SU-DHL-6 (cell line): ENCODE data around the gene HS6ST3.

Experiments
- H2AFZ ChIP-seq: fragments of 200-600 bp; sonication (generic); 2 replicates; pipeline ENCODE4 v1.6.1; 2014; ENCODE audit warnings: low read depth, mild to moderate bottlenecking, moderate library complexity, mixed read lengths, antibody characterized with exemption, low read length; ENCODE audit not compliant: severe bottlenecking
- H3F3A ChIP-seq: fragments of 200-600 bp; shearing (Covaris generic); 2 replicates; pipeline ENCODE4 v1.6.0; 2016; ENCODE audit warnings: antibody characterized with exemption, mild to moderate bottlenecking; ENCODE audit not compliant: insufficient read depth
- H3K27ac ChIP-seq: fragments of 200-600 bp; sonication (generic); 2 replicates; pipeline ENCODE4 v1.5.1; 2016; ENCODE audit warnings: low read depth, mild to moderate bottlenecking, low read length, moderate library complexity, mixed read lengths
- H3K27me3 ChIP-seq: fragments of 200-600 bp; sonication (generic), shearing (Covaris generic); 2 replicates; pipeline ENCODE4 v1.6.0; 2014; ENCODE audit warnings: mild to moderate bottlenecking, low read length
- H3K36me3 ChIP-seq: fragments of 200-600 bp; sonication (generic); 2 replicates; pipeline ENCODE4 v1.6.1; 2014; ENCODE audit warnings: mild to moderate bottlenecking, low read length, mixed read lengths
- H3K4me2 ChIP-seq: fragments of 300-600, 200-600 bp; shearing (Covaris generic), sonication (generic); 2 replicates; pipeline ENCODE4 v1.6.0; 2014; ENCODE audit warnings: low read length, low read depth, mild to moderate bottlenecking; ENCODE audit not compliant: poor library complexity, severe bottlenecking
- H3K4me3 ChIP-seq: fragments of 200-600 bp; sonication (generic); 2 replicates; pipeline ENCODE4 v1.5.1; 2014; ENCODE audit warnings: antibody characterized with exemption, low read length, mild to moderate bottlenecking, mixed read lengths; ENCODE audit not compliant: insufficient read depth, poor library complexity, severe bottlenecking
- H3K79me2 ChIP-seq: fragments of 200-600 bp; sonication (generic); 2 replicates; pipeline ENCODE4 v1.6.1; 2014; ENCODE audit warnings: mild to moderate bottlenecking, low read length, moderate library complexity; ENCODE audit not compliant: insufficient read depth
- H3K9ac ChIP-seq: fragments of 200-600 bp; sonication (generic); 2 replicates; pipeline ENCODE4 v1.7.0; 2014; ENCODE audit warnings: mild to moderate bottlenecking, low read length
- H3K9me2 ChIP-seq: fragments of 200-600 bp; sonication (generic); replicated peaks from 2 replicates; pipeline ENCODE4 v1.6.1; 2014; ENCODE audit warnings: low read length; ENCODE audit not compliant: insufficient read depth
- H3K9me3 ChIP-seq: fragments of 200-600 bp; sonication (generic); 2 replicates; pipeline ENCODE4 v1.6.1; 2014; ENCODE audit warnings: low read length, mixed read lengths; ENCODE audit not compliant: insufficient read depth
- H4K20me1 ChIP-seq: fragments of 200-600 bp; sonication (generic); 2 replicates; pipeline ENCODE4 v1.6.1; 2014; ENCODE audit warnings: low read depth, mild to moderate bottlenecking, antibody characterized with exemption, low read length, moderate library complexity, mixed read lengths
- EZH2phosphoT487 ChIP-seq: fragments of 200-600 bp; sonication (generic), shearing (Covaris generic); conservative IDR thresholded peaks from 2 replicates; pipeline ENCODE4 v1.6.1; 2018; ENCODE audit warnings: mild to moderate bottlenecking, antibody characterized with exemption, low read length, moderate library complexity, mixed read lengths
- TF ChIP-seq, protein P1 (sequence below): fragments of 200-600 bp; sonication (generic); IDR thresholded peaks from one replicate; pipeline ENCODE4 v1.5.1; 2017; ENCODE audit warnings: antibody characterized with exemption, mild to moderate bottlenecking, low read length, moderate library complexity; ENCODE audit not compliant: insufficient read depth, poor library complexity, severe bottlenecking

The HS6ST3 gene

DNA sequence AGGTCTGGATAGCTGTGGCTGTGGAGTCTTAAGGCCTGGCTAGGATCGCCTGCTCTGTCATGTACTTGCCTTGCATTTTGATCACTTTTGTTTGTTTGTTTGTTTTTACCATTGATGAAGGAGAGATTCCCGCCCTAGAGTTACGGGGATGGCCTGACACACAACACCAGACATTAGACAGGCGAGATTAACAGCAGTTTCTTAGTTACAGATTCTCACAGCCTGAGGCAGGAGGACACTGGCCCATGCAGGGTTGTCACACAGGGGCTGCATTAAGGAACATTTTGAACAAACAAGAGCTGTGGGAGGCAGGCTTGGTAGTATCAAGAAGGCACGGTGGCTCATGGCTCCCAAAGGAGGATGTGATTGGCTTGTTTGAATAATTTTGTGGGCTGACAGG is 291.8 kb downstream of the HS6ST3 start:
- Histone ChIP-seq H3K9me3 (no peaks in the 10 kb centered on the region), H3K36me3 (no peaks in the 10 kb centered on the region), H3K4me3 (no peak overlapping the region), H3K4me2 (no peak overlapping the region), H3K9me2 (no peaks in the 10 kb centered on the region), H3F3A (no peaks in the 10 kb centered on the region), H3K27me3 (no peaks in the 10 kb centered on the region), H4K20me1 (no peaks in the 10 kb centered on the region), H2AFZ (no peak overlapping the region), H3K27ac (no peak overlapping the region), H3K79me2 (no peaks in the 10 kb centered on the region), H3K9ac (no peak overlapping the region)
- TF ChIP-seq EZH2phosphoT487 = no peak
- TF ChIP-seq, protein P1, sequence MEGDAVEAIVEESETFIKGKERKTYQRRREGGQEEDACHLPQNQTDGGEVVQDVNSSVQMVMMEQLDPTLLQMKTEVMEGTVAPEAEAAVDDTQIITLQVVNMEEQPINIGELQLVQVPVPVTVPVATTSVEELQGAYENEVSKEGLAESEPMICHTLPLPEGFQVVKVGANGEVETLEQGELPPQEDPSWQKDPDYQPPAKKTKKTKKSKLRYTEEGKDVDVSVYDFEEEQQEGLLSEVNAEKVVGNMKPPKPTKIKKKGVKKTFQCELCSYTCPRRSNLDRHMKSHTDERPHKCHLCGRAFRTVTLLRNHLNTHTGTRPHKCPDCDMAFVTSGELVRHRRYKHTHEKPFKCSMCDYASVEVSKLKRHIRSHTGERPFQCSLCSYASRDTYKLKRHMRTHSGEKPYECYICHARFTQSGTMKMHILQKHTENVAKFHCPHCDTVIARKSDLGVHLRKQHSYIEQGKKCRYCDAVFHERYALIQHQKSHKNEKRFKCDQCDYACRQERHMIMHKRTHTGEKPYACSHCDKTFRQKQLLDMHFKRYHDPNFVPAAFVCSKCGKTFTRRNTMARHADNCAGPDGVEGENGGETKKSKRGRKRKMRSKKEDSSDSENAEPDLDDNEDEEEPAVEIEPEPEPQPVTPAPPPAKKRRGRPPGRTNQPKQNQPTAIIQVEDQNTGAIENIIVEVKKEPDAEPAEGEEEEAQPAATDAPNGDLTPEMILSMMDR = no peak

DNA sequence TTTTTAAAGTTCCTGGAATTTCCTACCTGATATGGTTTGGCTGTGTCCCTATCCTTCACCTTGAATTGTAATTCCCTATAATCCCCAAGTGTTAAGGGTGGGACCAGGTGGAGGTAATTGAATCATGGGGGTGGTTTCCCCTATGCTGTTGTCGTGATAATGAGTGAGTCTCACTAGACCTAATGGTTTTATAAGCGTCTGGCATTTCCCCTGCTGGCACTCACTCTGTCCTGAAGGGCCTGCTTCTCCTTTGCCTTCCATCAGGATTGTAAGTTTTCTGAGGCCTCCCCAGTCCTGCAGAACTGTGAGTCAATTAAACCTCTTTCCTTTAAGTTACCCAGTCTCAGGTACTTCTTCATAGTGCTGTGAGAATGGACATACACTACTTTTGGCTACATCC is 298.7 kb downstream of the HS6ST3 start:
- H3F3A ChIP-seq = no peaks in the 10 kb centered on the region
- no peak overlapping the region for H2AFZ ChIP-seq
- H3K9me2 ChIP-seq = no peaks in the 10 kb centered on the region
- H3K36me3 ChIP-seq = no peaks in the 10 kb centered on the region
- no peak overlapping the region for H3K27ac ChIP-seq
- no peaks in the 10 kb centered on the region for H3K27me3 ChIP-seq
- H4K20me1 ChIP-seq = no peaks in the 10 kb centered on the region
- no peaks in the 10 kb centered on the region for H3K9me3 ChIP-seq
- no peak overlapping the region for H3K4me2 ChIP-seq
- no peak overlapping the region for H3K9ac ChIP-seq
- TF ChIP-seq, protein P1 = no peak
- no peak for TF ChIP-seq EZH2phosphoT487
- no peaks in the 10 kb centered on the region for H3K79me2 ChIP-seq
- H3K4me3 ChIP-seq = no peak overlapping the region

DNA sequence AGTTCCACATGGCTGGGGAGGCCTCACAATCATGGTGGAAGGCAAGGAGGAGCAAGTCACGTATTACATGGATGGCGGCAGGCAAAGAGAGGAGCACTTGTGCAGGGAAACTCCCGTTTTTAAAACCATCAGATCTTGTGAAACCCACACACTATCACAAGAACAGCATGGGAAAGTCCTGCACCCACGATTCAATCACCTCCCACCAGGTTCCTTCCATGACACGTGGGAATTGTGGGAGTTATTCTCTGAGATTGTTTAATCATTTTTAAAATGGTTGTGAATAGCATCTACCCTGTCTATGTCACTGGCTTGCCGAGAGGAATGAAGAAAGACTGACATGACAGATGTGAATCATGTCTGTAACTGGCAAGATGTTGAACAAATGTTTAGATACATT is 301.7 kb downstream of the HS6ST3 start:
- Histone ChIP-seq H4K20me1 (no peaks in the 10 kb centered on the region), H3K9me3 (no peaks in the 10 kb centered on the region), H3K9me2 (no peaks in the 10 kb centered on the region), H3K9ac (no peak overlapping the region), H3F3A (no peaks in the 10 kb centered on the region), H3K27me3 (no peaks in the 10 kb centered on the region), H3K4me3 (no peak overlapping the region), H3K79me2 (no peaks in the 10 kb centered on the region), H3K36me3 (no peaks in the 10 kb centered on the region), H2AFZ (no peak overlapping the region), H3K4me2 (no peak overlapping the region), H3K27ac (no peak overlapping the region)
- no peak for TF ChIP-seq EZH2phosphoT487
- TF ChIP-seq, protein P1 = no peak

DNA sequence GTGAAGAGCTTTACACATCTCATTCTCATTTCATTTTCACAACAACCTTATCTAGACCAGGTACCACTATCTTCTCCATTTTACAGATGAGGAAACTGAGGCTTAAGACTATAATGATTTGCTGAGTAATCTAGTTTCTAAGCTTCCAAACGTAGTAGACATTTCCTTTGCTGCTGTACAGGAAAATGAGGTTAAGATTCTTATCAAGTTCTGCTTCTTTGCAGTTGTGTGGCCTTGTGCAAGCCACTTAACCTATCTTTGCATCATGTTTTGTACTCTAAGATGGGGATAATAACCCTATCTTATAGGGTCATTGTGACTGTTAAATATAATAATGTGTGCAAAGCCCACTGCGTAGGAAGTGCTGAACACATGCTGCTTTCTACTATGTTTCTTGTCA is 307.9 kb downstream of the HS6ST3 start:
- TF ChIP-seq, protein P1 = no peak
- no peak for TF ChIP-seq EZH2phosphoT487
- Histone ChIP-seq H3K27me3 (no peaks in the 10 kb centered on the region), H3K9me3 (no peaks in the 10 kb centered on the region), H3K4me2 (no peak overlapping the region), H4K20me1 (no peaks in the 10 kb centered on the region), H3F3A (no peaks in the 10 kb centered on the region), H2AFZ (no peak overlapping the region), H3K27ac (no peak overlapping the region), H3K79me2 (no peaks in the 10 kb centered on the region), H3K9ac (no peak overlapping the region), H3K4me3 (no peak overlapping the region), H3K36me3 (no peaks in the 10 kb centered on the region), H3K9me2 (no peaks in the 10 kb centered on the region)
